ENCODE data around the gene SHH.

SHH gene

GRCh38 chr7:155804897-155805825 lies 7.1 kb downstream of the SHH start:
- DNase-seq = peak in 4 of 6 experiments; percentile 24 to 61 (median 44)

GRCh38 chr7:155804431-155804831 lies 7.8 kb downstream of the SHH start:
- no peak for DNase-seq

DNA sequence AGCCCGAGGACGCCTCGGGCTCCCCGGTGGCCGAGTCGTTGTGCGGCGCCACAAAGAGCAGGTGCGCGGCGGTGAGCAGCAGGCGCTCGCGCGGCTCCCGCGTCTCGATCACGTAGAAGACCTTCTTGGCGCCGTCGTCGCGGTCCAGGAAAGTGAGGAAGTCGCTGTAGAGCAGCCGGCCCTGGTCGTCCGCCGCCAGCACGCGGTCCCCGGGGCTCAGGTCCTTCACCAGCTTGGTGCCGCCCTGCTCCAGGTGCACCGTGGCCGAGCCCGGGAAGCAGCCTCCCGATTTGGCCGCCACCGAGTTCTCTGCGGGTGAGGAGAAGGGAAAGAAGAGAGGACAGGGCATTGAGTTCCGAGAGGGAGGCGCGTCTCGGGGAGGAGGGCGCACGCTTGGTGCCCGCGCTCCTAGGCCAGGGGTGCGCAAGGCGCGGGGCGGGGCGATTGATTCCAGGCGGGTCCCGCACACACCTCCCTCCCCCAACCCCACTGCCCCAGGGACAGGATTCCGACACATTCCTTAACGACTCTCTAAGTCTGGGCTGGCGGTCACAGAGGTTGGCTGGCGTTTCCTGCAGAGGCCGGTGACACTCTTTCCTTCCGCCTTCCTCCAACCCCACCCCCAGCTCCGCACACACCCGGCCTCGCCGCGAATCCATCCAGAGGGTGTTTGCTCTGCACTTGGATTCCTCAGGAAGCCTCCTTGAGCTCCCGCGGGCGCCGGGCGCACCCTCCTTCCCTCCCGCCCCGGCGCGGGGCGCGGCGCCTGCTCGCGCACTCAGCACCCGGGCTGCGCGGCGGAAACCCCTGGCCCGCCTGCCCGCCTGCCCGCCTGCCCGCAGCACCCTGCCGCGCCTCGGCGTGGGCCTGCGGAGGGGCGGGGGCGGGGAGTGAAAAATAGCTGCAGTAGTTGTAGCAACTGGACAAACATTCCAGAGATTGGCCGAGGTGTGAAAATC lies 8.6 kb downstream of the SHH start:
- no peak for DNase-seq

GRCh38 chr7:155802906-155803417 lies 9.3 kb downstream of the SHH start:
- no peak for DNase-seq

DNA sequence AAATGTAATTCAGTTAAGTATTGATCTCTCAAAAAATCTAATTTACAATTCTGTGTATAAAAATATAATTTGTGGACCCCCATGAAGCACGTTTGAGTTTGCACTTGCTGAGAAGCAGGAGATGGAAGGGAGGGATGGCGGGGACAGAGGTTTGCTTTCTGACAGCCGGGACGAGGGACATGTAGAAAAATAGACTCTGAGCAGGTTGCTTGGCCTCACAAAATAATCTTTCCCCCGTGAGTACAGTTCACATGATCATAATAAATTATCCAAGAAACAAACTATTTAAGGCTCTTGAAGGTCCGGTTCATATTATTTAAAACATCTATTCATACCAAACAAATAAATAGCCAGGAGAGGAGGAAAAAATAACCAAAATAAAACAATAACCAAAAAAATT lies 10.0 kb downstream of the SHH start:
- no peak for DNase-seq

DNA sequence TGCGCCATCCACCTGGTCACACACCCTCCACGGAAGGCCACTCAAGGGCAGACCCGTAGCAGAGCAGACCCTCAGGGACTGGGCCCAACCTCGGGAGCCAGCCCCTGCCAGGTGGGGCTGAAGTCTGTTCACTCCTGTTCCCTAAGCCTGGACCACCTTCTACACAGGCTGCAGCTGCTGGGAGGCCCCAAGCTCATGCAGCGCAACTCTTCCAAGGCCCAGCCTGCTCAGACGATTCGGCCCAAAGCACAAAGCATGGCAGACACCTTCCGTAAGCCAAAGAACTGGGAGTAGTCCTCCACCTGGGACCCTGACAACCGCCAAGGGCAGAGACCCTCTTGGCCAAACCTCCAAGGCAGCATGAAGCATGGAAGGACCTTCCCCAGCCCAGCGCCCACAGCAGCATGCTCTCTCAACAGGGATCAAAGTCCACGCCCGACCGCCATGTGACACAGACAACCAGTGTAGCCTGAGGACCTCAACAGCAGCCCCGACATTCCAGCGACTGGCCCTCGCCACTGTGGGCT lies 11.5 kb downstream of the SHH start:
- no peak for DNase-seq

GRCh38 chr7:155800301-155800700 lies 12.0 kb downstream of the SHH start:
- DNase-seq = no peak

- DNase-seq = no peak
Observed at GRCh38 chr7:155799514-155799913, 12.7 kb downstream of the SHH start.

GRCh38 chr7:155798673-155799439 lies 13.4 kb downstream of the SHH start:
- no peak for DNase-seq

GRCh38 chr7:155797262-155798250 lies 14.7 kb downstream of the SHH start:
- DNase-seq = no peak

GRCh38 chr7:155796381-155797261 lies 15.6 kb downstream of the SHH start:
- DNase-seq = peak in 5 of 6 experiments; percentile 38 to 61 (median 44)

GRCh38 chr7:155795951-155796350 lies 16.3 kb downstream of the SHH start:
- no peak for DNase-seq

DNA sequence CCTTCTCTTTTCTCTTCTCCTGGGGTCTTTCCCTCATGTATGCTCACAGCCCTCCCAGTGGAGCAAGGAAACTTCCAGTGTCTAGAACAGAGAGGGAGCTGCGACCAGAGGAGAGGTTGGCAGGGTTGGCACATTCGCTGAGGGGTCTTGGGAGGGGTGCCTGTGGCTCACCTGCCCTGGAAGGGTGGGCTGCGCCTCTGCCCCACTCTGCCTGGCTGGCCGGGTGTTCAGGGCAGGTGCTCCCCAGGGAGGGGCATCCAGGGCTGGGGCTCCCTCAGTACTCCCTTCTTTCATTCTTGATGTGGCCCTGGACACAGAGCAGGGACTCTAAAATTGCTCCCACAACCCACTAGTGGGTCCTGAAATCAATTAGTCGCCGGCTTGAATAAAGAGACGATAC lies 16.9 kb downstream of the SHH start:
- DNase-seq = no peak

DNA sequence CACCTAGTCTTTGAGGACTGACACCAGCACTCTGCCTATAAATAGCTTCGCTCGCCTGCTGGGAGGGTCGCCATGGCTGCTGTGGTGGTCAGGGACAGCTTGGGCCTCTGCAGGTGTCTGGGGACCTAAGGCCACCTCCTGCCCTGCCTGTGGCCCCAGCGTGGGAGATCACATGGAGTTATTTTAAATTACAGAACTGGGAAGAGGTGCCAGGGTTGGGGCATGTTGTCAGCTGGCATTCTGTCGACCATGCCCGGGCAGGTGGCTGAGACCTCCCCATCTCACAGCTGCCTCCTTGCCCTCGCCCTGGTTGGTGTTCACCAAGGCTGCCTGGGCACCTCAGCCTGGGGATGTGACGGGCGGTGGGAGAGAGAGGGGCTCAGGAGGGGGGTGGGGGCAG lies 18.1 kb downstream of the SHH start:
- DNase-seq = no peak

- DNase-seq = no peak
Observed at GRCh38 chr7:155793720-155794119, 18.5 kb downstream of the SHH start.

DNA sequence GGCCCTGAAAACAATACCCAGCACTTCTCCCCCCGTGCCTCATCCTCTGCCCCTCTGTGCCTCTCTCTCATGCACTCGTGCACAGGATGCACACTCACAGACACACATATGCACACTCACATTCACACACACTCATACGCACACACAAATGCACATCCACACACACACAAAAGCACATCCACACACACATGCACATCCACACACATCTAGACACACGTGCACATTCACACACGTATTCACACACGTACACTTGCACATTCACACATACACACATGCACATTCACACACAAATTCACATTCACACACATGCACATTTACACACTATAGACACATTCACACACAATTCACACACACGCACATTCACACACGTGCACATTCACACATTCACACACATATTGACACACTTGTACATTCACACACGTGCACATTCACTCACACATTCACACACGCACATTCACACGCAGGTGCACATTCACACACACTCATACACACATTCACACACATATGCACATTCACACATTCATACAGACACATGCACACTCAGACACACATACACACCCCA lies 19.2 kb downstream of the SHH start:
- DNase-seq = no peak

DNA sequence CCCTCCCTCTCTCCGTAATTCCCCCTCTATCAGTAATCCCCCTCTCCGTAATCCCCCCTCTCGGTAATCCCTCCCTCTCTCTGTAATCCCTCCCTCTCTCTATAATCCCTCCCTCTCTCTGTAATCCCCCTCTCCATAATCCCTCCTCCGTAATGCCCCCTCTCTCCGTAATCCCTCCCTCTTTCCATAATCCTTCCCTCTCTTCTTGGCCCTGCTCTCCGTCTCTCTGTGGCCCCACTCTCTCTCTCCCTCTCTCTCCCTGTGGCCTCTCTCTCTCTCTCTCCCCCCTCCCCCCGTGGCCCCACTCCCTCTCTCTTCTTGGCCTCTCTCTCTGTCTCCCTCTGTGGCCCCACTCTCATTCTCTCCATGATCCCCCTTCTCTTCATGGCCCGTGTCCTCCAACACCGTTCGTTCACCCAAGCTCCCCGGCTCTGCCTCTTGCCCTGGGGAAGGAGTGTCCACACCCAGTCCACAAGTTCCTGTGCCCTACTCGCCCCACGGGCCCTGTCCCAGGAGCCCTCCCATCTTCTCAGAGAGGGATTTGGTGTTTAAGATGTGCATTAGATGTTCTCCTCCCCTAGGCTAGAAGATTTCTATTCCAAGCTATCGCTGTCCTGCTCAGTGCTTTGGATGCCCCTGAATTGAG lies 19.8 kb downstream of the SHH start:
- DNase-seq = no peak

DNA sequence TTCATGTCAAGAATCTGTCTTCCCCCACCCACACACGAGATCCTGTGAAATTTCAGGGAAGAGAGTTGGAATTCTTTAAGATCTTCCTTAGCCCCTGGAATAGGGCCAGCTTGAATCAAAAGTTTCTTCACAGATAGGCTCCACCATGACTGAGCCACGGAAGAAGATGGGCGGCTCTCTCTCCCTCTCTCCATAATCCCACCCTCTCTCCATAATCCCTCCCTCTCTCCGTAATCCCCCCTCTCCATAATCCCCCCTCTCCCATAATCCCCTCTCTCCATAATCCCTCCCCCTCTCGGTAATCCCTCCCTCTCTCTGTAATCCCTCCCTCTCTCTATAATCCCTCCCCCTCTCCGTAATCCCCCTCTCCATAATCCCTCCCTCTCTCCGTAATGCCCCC lies 20.4 kb downstream of the SHH start:
- DNase-seq = no peak

GRCh38 chr7:155791214-155791737 lies 21.0 kb downstream of the SHH start:
- no peak for DNase-seq
